ENCODE measurements around the gene MRPL58. TPM values are rescaled to one million over a fixed set of nuclear protein-coding genes. Genes with fewer than 3 reads are reported as not detected.
"Not testable (repeated sequence)": the region's sequence is repeated elsewhere in the genome, so short reads cannot be mapped to it uniquely, and the experiment has no call there.

Gene MRPL58
- total RNA-seq, 2 donors from 2014 or later = 16.9 TPM; not detected in 1

DNA sequence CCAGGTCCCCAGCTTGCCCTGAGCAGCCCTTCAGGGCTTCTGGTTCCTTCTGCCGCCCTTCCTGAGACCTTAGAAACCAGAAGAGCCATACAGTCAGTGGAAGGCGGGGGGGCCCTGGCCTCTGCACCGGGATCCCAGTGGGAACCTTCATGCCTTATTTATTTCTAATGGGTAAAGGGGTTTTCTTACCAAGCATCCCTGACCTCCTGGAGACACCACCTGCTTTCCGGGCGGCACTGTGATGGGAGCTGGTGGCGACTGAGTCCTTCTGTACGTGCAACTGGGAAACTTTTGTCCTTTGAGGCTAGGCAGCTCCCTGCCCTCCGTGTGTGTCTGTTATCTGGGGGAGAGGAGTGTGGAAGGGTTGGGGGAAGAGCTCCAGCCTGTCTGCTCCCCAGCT is 7.2 kb upstream of the MRPL58 start:
- TF ChIP-seq, protein P1, sequence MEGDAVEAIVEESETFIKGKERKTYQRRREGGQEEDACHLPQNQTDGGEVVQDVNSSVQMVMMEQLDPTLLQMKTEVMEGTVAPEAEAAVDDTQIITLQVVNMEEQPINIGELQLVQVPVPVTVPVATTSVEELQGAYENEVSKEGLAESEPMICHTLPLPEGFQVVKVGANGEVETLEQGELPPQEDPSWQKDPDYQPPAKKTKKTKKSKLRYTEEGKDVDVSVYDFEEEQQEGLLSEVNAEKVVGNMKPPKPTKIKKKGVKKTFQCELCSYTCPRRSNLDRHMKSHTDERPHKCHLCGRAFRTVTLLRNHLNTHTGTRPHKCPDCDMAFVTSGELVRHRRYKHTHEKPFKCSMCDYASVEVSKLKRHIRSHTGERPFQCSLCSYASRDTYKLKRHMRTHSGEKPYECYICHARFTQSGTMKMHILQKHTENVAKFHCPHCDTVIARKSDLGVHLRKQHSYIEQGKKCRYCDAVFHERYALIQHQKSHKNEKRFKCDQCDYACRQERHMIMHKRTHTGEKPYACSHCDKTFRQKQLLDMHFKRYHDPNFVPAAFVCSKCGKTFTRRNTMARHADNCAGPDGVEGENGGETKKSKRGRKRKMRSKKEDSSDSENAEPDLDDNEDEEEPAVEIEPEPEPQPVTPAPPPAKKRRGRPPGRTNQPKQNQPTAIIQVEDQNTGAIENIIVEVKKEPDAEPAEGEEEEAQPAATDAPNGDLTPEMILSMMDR (IDR thresholded peaks at IDR 0.05) = no peak
- no peak for TF ChIP-seq POLR2A (IDR thresholded peaks at IDR 0.05)
- H3K9me3 ChIP-seq = no peaks in the 10 kb centered on the region
- no peak for ATAC-seq
- no peaks in the 10 kb centered on the region for H3K27me3 ChIP-seq
- WGBS, 2 donors = 78 to 90% methylated on average over 8 of the region's 8 CpGs
- no peaks in the 10 kb centered on the region for H3K4me1 ChIP-seq
- DNase-seq = no peak
- H3K4me3 ChIP-seq = no peak overlapping the region
- intact Hi-C loops (cut with DNase I) = no loop called here
- no peaks in the 10 kb centered on the region for H3K36me3 ChIP-seq (replicated peaks in 1 of 2; ENCODE audit: insufficient read depth in 1 of 2, low read depth in 2 of 2)
- no peak overlapping the region for H3K27ac ChIP-seq

DNA sequence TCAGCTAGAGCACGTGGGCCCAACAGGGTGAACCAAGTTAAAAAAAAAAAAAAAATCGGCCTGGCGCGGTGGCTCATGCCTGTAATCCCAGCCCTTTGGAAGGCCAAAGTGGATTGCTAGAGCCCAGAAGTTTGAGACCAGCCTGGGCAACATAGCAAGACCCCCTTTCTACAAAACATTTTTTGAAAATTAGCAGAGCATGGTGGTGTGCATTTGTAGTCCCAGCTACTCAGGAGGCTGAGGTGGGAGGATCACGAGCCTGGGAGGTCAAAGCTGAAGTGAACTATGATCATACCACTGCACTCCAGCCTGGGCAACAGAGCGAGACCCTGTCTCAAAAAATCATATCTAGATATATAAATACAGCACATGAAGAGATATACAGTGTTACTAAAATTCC is 6.4 kb upstream of the MRPL58 start:
- H3K27me3 ChIP-seq; H3K36me3 ChIP-seq (replicated peaks in 1 of 2; ENCODE audit: insufficient read depth in 1 of 2, low read depth in 2 of 2); intact Hi-C loops (cut with DNase I); ATAC-seq; H3K4me1 ChIP-seq; H3K27ac ChIP-seq; DNase-seq; H3K9me3 ChIP-seq; H3K4me3 ChIP-seq: not testable (repeated sequence)
- WGBS, 2 donors = 85 to 89% methylated on average over 6 of the region's 6 CpGs

DNA sequence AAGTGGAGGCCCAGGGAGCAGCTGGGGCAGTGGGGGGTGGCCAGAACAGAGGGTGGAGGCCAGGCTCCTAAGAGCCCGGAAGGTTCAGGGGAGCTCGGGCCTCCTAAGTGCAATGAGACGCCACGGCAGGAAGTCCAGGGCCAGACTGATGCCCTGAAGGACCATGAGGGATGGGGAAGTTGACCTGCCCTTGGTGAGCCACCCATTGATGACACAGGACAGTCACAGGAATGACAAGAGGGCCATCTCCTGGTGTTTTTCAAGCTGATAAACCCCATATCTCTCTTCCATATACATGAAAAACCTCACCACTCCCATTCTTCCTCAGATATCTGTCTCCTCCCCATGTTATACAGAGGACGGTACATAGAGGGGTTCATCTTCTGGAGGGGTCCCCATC is 5.8 kb upstream of the MRPL58 start:
- 50 to 74% methylated on average over 3 to 5 of the region's 5 CpGs for WGBS, 2 donors
- H3K27ac ChIP-seq = no peak overlapping the region
- no peaks in the 10 kb centered on the region for H3K36me3 ChIP-seq (replicated peaks in 1 of 2; ENCODE audit: insufficient read depth in 1 of 2, low read depth in 2 of 2)
- intact Hi-C loops (cut with DNase I) = no loop called here
- no peak overlapping the region for H3K4me3 ChIP-seq
- ATAC-seq (no peak), DNase-seq (no peak)
- H3K27me3 ChIP-seq = no peaks in the 10 kb centered on the region
- TF ChIP-seq, protein P1 (IDR thresholded peaks at IDR 0.05) = peak in 1 of 7 experiments; percentile 16
- no peak for TF ChIP-seq POLR2A (IDR thresholded peaks at IDR 0.05)
- peaks cover 10% of the 10 kb centered on the region for H3K4me1 ChIP-seq
- no peaks in the 10 kb centered on the region for H3K9me3 ChIP-seq

DNA sequence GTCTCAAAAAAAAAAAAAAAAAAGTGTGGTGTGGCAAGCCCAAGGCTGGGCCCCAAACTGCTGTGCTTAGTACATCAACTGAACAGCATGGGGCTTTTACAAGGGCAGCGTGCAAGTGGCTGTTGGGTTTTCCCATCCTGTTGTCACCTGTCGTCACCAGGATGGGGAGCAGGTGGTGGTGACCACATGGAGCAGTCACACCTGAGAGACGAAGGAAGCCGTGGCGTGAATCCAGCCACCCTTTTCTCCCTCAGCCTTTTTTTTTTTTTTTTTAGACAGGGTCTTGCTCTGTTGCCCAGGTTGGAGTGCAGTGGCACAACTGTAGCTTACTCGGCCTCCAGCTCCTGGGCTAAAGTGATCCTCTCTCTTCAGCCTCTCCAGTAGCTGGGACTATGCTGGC is 4.1 kb upstream of the MRPL58 start:
- no peak overlapping the region for H3K4me3 ChIP-seq
- TF ChIP-seq, protein P1 (IDR thresholded peaks at IDR 0.05) = no peak
- no peak for TF ChIP-seq POLR2A (IDR thresholded peaks at IDR 0.05)
- H3K4me1 ChIP-seq = peaks cover 20% of the 10 kb centered on the region
- DNase-seq (no peak), ATAC-seq (no peak)
- H3K27me3 ChIP-seq = no peaks in the 10 kb centered on the region
- 72 to 73% methylated on average over 6 of the region's 6 CpGs for WGBS, 2 donors
- intact Hi-C loops (cut with DNase I) = no loop called here
- H3K9me3 ChIP-seq = no peaks in the 10 kb centered on the region
- no peaks in the 10 kb centered on the region for H3K36me3 ChIP-seq (replicated peaks in 1 of 2; ENCODE audit: insufficient read depth in 1 of 2, low read depth in 2 of 2)
- no peak overlapping the region for H3K27ac ChIP-seq

DNA sequence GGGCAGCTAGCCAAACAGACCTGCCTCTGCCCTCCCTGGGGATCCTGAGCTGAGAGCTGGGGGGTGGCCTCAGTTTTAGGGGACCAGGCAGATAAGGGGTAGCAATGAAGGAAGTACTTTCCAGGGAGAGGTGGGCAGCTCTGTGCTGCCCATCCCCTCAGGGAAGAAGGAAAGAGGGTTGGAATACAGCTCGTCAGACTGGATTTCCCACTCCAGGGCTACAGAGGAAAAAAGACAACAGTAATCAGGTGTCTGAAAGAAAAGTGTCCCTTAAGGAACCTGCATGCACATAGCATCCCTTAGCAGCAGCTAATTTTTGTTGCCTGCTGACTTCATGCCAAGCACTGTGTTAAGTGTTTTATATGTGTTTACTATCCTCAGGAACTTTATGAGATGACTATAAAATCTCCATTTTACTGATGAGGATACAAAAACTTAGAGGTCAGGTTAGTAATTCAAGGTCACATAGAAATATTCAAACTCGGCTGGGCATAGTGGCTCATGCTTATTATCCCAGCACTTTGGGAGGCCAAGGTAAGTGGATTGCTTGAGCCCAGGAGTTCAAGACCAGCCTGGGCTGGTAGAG is 3.2 kb upstream of the MRPL58 start:
- Histone ChIP-seq H3K4me3 (no peak overlapping the region), H3K36me3 (replicated peaks in 1 of 2; ENCODE audit: insufficient read depth in 1 of 2, low read depth in 2 of 2) (no peaks in the 10 kb centered on the region), H3K27ac (no peak overlapping the region), H3K9me3 (no peaks in the 10 kb centered on the region), H3K27me3 (no peaks in the 10 kb centered on the region), H3K4me1 (peaks cover 26% of the 10 kb centered on the region)
- ATAC-seq = no peak
- 54% methylated on average over 2 of the region's 2 CpGs for WGBS, 2 donors
- TF ChIP-seq, protein P1 (IDR thresholded peaks at IDR 0.05) = no peak
- TF ChIP-seq POLR2A (IDR thresholded peaks at IDR 0.05) = no peak
- no peak for DNase-seq
- intact Hi-C loops (cut with DNase I) = no loop called here

All from body of pancreas (tissue), 4 donors.